GM12874 (cell line): ENCODE measurements around the gene GALM.

Source experiments
- CTCF ChIP-seq: IDR thresholded peaks from 2 replicates; pipeline ENCODE4 v1.5.1; 2011; ENCODE audit warnings: low read depth, mild to moderate bottlenecking, control low read depth, low read length, moderate library complexity; ENCODE audit not compliant: insufficient read depth

The GALM gene

DNA sequence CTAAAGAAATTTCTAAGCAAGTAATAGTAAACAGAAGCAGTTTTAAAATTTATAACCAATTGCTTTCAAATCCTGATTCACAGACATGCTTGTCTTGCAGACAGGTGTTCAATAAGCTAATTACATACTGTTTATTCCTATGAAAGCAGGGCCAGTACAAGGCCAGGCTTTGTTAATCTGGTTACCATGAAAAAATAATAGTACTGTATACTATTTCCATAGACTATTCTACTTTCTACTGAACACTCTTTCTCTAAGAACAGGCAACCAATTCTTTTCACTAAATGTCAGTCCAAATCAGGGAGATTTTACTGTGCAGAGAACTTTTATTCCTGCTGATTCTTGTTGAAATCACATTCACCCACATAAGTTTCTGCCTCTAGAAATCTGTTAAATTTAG is 88.1 kb downstream of the GALM start:
- TF ChIP-seq CTCF = no peak

- no peak for TF ChIP-seq CTCF
These were observed 88.6 kb downstream of the GALM start for GRCh38 chr2:38754506-38754905.

GRCh38 chr2:38763228-38763627 is 97.3 kb downstream of the GALM start:
- TF ChIP-seq CTCF = no peak

DNA sequence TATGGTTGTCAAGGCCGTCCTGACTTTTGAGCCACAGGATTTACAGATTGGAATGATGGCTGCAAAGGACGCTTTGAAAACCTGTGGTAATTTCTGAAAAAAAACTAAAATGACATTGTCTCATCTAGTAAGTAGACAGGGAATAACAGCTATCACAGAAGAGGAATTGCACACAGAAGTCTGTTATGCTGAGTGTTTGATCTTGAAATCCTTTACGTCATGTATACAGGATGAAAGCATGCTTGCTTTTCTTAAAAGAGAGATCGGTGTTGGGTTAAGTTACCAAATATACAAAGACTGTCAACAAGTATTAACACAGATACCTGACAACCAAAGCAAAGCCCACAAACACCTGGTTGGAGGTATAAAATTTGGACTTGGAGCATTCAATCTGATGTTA is 97.8 kb downstream of the GALM start:
- TF ChIP-seq CTCF = no peak

GRCh38 chr2:38765149-38765548 is 99.2 kb downstream of the GALM start:
- no peak for TF ChIP-seq CTCF

DNA sequence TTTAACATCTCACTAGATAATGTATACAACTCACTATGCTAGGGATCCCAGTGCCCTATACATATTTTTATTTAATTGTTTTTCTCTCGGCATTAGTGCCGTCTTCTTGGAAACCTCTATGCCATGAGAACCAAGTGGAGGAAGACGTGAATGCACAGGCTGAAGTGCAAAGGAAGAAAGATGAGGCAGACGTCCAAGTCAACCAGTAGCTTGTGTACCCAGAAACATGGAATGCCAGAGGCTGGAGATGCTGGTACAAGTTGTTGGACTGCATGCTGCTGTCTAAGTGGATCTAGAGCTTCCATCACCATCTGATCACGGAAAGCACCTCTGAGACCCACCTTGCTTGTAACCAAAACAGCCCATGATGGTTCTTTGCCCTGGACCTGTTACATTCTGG is 99.6 kb downstream of the GALM start:
- no peak for TF ChIP-seq CTCF

DNA sequence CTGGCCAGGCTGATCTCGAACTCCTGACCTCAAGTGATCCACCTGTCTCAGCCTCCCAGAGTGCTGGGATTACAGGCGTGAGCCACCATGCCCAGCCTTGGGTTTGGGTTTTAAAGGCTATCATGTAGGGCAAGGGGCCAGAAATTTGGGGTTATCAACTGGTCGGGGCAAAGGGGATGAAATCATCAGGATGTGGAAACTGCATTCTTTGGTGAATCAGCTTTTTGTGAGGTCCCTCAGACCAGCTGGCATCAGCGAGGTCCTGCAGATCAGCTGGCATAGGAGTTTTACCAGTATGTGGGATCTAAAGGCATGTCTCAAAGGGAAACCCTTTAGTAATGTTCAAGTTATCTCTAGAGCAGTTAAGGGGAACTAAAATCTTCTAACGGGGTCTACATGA is 105.7 kb downstream of the GALM start:
- TF ChIP-seq CTCF = no peak

- TF ChIP-seq CTCF = no peak
These were observed 109.4 kb downstream of the GALM start for GRCh38 chr2:38775097-38775920.
